ENCODE data around the gene LBH.

Gene LBH

DNA sequence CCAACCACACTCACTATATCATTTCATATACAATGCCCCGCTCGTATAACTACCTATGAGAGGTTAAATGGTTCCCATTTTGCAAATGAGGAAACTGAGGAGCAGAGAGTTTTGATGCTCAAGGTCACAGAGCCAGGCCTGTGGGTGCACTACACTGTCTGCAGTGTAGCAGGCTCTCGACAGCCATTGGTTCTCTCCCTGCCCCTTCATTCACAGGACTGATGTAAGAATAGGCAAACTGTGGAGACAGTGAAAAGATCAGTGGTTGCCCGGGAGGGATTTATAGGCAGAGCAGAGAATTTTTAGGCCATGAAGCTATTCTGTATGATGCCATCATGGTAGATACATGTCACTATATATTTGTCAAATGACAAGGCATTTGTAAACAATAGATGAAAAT is 39.0 kb upstream of the LBH start:
- DNase-seq (ENCODE audit: low read depth), result no peak

GRCh38 chr2:30193104-30193681 is 38.1 kb upstream of the LBH start:
- no peak overlapping the region for H3K4me3 ChIP-seq (ENCODE audit: low read length)
- TF ChIP-seq, protein P1, sequence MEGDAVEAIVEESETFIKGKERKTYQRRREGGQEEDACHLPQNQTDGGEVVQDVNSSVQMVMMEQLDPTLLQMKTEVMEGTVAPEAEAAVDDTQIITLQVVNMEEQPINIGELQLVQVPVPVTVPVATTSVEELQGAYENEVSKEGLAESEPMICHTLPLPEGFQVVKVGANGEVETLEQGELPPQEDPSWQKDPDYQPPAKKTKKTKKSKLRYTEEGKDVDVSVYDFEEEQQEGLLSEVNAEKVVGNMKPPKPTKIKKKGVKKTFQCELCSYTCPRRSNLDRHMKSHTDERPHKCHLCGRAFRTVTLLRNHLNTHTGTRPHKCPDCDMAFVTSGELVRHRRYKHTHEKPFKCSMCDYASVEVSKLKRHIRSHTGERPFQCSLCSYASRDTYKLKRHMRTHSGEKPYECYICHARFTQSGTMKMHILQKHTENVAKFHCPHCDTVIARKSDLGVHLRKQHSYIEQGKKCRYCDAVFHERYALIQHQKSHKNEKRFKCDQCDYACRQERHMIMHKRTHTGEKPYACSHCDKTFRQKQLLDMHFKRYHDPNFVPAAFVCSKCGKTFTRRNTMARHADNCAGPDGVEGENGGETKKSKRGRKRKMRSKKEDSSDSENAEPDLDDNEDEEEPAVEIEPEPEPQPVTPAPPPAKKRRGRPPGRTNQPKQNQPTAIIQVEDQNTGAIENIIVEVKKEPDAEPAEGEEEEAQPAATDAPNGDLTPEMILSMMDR (IDR thresholded peaks at IDR 0.05; ENCODE audit: insufficient read depth, low read depth, low read length, missing control alignments), result no peak
- no peak for DNase-seq (ENCODE audit: low read depth)

More for the DNA sequence above, 39.0 kb upstream of the LBH start:
- TF ChIP-seq, protein P1 (IDR thresholded peaks at IDR 0.05; ENCODE audit: insufficient read depth, low read depth, low read length, missing control alignments), result no peak
- H3K4me3 ChIP-seq (ENCODE audit: low read length), result no peak overlapping the region

- TF ChIP-seq, protein P1 (IDR thresholded peaks at IDR 0.05; ENCODE audit: insufficient read depth, low read depth, low read length, missing control alignments), result no peak
- DNase-seq (ENCODE audit: low read depth), result no peak
- H3K4me3 ChIP-seq (ENCODE audit: low read length), result no peak overlapping the region
Measured at GRCh38 chr2:30194421-30194820, 36.9 kb upstream of the LBH start.

GRCh38 chr2:30195016-30195415 is 36.3 kb upstream of the LBH start:
- no peak overlapping the region for H3K4me3 ChIP-seq (ENCODE audit: low read length)
- no peak for DNase-seq (ENCODE audit: low read depth)
- TF ChIP-seq, protein P1 (IDR thresholded peaks at IDR 0.05; ENCODE audit: insufficient read depth, low read depth, low read length, missing control alignments), result no peak

- H3K4me3 ChIP-seq (ENCODE audit: low read length), result no peak overlapping the region
- no peak for DNase-seq (ENCODE audit: low read depth)
- TF ChIP-seq, protein P1 (IDR thresholded peaks at IDR 0.05; ENCODE audit: insufficient read depth, low read depth, low read length, missing control alignments), result no peak
Measured at GRCh38 chr2:30197570-30198192, 33.7 kb upstream of the LBH start.

DNA sequence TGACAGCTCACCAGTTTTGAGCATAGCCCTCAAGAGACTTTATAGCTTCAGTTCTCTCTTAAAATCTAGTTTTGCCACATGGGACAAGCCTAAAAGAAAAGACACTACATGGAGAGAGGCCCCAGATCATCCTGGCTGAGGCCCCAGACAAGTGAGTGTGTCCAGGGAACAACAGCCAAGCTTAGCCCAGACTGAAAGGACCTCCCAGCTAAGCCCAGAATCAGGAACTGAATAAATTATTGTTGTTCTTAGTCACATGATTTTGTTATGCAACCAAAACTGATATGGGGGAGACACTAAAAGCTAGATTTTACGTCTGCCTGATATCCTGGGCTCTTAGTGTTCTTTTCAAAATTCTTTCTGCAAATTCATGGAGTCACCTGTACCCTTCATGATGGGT is 29.3 kb upstream of the LBH start:
- no peak for DNase-seq (ENCODE audit: low read depth)
- H3K4me3 ChIP-seq (ENCODE audit: low read length), result no peak overlapping the region
- TF ChIP-seq, protein P1 (IDR thresholded peaks at IDR 0.05; ENCODE audit: insufficient read depth, low read depth, low read length, missing control alignments), result no peak

DNA sequence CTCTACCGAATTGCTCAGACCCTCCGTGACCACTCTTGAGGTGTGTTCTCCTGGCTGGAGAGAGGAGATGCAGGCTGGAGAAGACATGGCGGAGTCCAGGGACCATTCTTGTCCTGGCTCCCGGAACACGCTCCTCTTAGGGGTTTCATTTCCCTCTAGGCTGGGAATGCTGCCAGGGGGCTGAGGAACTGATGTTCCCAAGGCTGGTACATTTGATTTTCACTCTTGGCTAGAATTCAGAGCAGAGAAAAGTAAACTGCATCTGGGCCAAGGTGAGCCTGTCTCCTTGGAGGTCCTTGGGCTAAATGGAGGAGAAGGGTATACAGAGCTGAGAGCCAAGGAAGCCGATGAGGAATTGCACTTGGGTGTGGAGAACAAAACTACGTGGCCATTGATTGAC is 28.2 kb upstream of the LBH start:
- TF ChIP-seq, protein P1 (IDR thresholded peaks at IDR 0.05; ENCODE audit: insufficient read depth, low read depth, low read length, missing control alignments), result no peak
- H3K4me3 ChIP-seq (ENCODE audit: low read length), result no peak overlapping the region
- no peak for DNase-seq (ENCODE audit: low read depth)

All from epithelial cell of esophagus (primary cell).